Smooth muscle cell of the brain vasculature (primary cell): ENCODE data around the gene RAD51AP1.
A peak's percentile ranks its signal among the peaks of the same experiment; 100 is the strongest.
"Not testable (repeated sequence)": the region's sequence is repeated elsewhere in the genome, so short reads cannot be mapped to it uniquely, and the experiment has no call there.

Experiments
- DNase-seq: peaks from one replicate; pipeline ENCODE4 v3.0.0-alpha.2; 2012; ENCODE audit warnings: low read depth, low spot score

RAD51AP1 gene

GRCh38 chr12:4538207-4539160, at the start of gene RAD51AP1:
TSS of gene RAD51AP1 (plus strand) at chr12:4538890. CDS start at chr12:4538940, 50 bp downstream.
- peak; percentile 96 for DNase-seq

- no peak for DNase-seq
These were observed 49.1 kb upstream of the RAD51AP1 start for GRCh38 chr12:4489556-4489955.

- DNase-seq = no peak
These were observed 47.7 kb upstream of the RAD51AP1 start for GRCh38 chr12:4490973-4491372.

GRCh38 chr12:4496145-4496838, 42.4 kb upstream of the RAD51AP1 start:
- DNase-seq = no peak

GRCh38 chr12:4499186-4499585, 39.5 kb upstream of the RAD51AP1 start:
- no peak for DNase-seq

GRCh38 chr12:4505376-4505986, 33.2 kb upstream of the RAD51AP1 start:
- no peak for DNase-seq

GRCh38 chr12:4506430-4506829, 32.3 kb upstream of the RAD51AP1 start:
- no peak for DNase-seq

- no peak for DNase-seq
These were observed 31.8 kb upstream of the RAD51AP1 start for GRCh38 chr12:4506870-4507269.

- not testable (repeated sequence) for DNase-seq
These were observed 30.2 kb upstream of the RAD51AP1 start for GRCh38 chr12:4508503-4508902.

GRCh38 chr12:4509269-4509668, 29.4 kb upstream of the RAD51AP1 start:
- not testable (repeated sequence) for DNase-seq

GRCh38 chr12:4518106-4518728, 20.5 kb upstream of the RAD51AP1 start:
- no peak for DNase-seq

GRCh38 chr12:4523443-4523842, 15.2 kb upstream of the RAD51AP1 start:
- not testable (repeated sequence) for DNase-seq

GRCh38 chr12:4526923-4527546, 11.7 kb upstream of the RAD51AP1 start:
- no peak for DNase-seq

- DNase-seq = no peak
These were observed 8.5 kb upstream of the RAD51AP1 start for GRCh38 chr12:4530160-4530559.

- DNase-seq = no peak
These were observed 7.6 kb upstream of the RAD51AP1 start for GRCh38 chr12:4530982-4531586.

GRCh38 chr12:4535092-4535491, 3.6 kb upstream of the RAD51AP1 start:
- no peak for DNase-seq

GRCh38 chr12:4535871-4536270, 2.8 kb upstream of the RAD51AP1 start:
- no peak for DNase-seq

GRCh38 chr12:4539167-4539870, 629 bp downstream of the RAD51AP1 start:
- DNase-seq = no peak

GRCh38 chr12:4540170-4540569, 1.5 kb downstream of the RAD51AP1 start:
- no peak for DNase-seq

- no peak for DNase-seq
These were observed 1.9 kb downstream of the RAD51AP1 start for GRCh38 chr12:4540638-4541037.
